Measurements from ENCODE around the gene ANGPTL2.
"Not testable (repeated sequence)": the region's sequence is repeated elsewhere in the genome, so short reads cannot be mapped to it uniquely, and the experiment has no call there.

ANGPTL2 gene

GRCh38 chr9:127154390-127155191 is 32.2 kb upstream of the ANGPTL2 start:
- no peak for DNase-seq

GRCh38 chr9:127154003-127154389 is 31.6 kb upstream of the ANGPTL2 start:
- no peak for DNase-seq

GRCh38 chr9:127153501-127153900 is 31.1 kb upstream of the ANGPTL2 start:
- no peak for DNase-seq

GRCh38 chr9:127149463-127150390 is 27.3 kb upstream of the ANGPTL2 start:
- no peak for DNase-seq

- no peak for DNase-seq
Measured at GRCh38 chr9:127149010-127149409, 26.6 kb upstream of the ANGPTL2 start.

GRCh38 chr9:127148014-127148413 is 25.6 kb upstream of the ANGPTL2 start:
- no peak for DNase-seq

GRCh38 chr9:127147251-127147650 is 24.8 kb upstream of the ANGPTL2 start:
- DNase-seq: no peak

GRCh38 chr9:127146841-127147240 is 24.4 kb upstream of the ANGPTL2 start:
- not testable (repeated sequence) for DNase-seq

- DNase-seq: no peak
Measured at GRCh38 chr9:127144670-127145445, 22.4 kb upstream of the ANGPTL2 start.

- DNase-seq: no peak
Measured at GRCh38 chr9:127143920-127144465, 21.6 kb upstream of the ANGPTL2 start.

- DNase-seq: no peak
Measured at GRCh38 chr9:127142931-127143464, 20.6 kb upstream of the ANGPTL2 start.

GRCh38 chr9:127142291-127142690 is 19.9 kb upstream of the ANGPTL2 start:
- DNase-seq: no peak

GRCh38 chr9:127140842-127141675 is 18.6 kb upstream of the ANGPTL2 start:
- no peak for DNase-seq

GRCh38 chr9:127140181-127140580 is 17.7 kb upstream of the ANGPTL2 start:
- DNase-seq: no peak

- no peak for DNase-seq
Measured at GRCh38 chr9:127139775-127140174, 17.3 kb upstream of the ANGPTL2 start.

GRCh38 chr9:127139071-127139731 is 16.8 kb upstream of the ANGPTL2 start:
- DNase-seq: no peak

- no peak for DNase-seq
Measured at GRCh38 chr9:127138444-127138843, 16.0 kb upstream of the ANGPTL2 start.

GRCh38 chr9:127137640-127138360 is 15.4 kb upstream of the ANGPTL2 start:
- DNase-seq: no peak

GRCh38 chr9:127136880-127137639 is 14.6 kb upstream of the ANGPTL2 start:
- DNase-seq: no peak

Measured in DMS53 (cell line).